Kidney (tissue), 14 donors: ENCODE measurements around the gene IKZF2. TPM values are rescaled to one million over a fixed set of nuclear protein-coding genes. Genes with fewer than 3 reads are reported as not detected.

ENCODE experiments used
- DNase-seq, 5 donors: peaks; one replicate each; pipeline ENCODE4 v3.0.0-alpha.2; 2013 to 2020
- FAIRE-seq: peaks from 2 replicates; lab custom pipeline; 2012; peaks lifted over from hg19 to GRCh38; lab: Jason Lieb, UNC
- H3K27ac ChIP-seq, 2 donors: one replicate each; pipeline ENCODE4 v1.7.0; 2013; ENCODE audit warnings: low read depth in 2 of 2, low read length in 2 of 2, inconsistent platforms in 1 of 2
- H3K27me3 ChIP-seq: one replicate; pipeline ENCODE4 v1.7.1; 2013; ENCODE audit warnings: low read length, inconsistent platforms; ENCODE audit not compliant: control insufficient read depth, insufficient read depth
- H3K36me3 ChIP-seq, 3 donors: one replicate each; pipeline versions ENCODE4 v1.7.0 to v1.7.1; 2013; ENCODE audit warnings: low read length in 3 of 3, control low read depth in 1 of 3, inconsistent platforms in 1 of 3; ENCODE audit not compliant: insufficient read depth in 3 of 3, control insufficient read depth in 2 of 3
- H3K4me1 ChIP-seq, 3 donors: one replicate each; pipeline versions ENCODE4 v1.7.0 to v1.7.1; 2013; ENCODE audit warnings: low read length in 3 of 3, inconsistent platforms in 1 of 3, low read depth in 1 of 3; ENCODE audit not compliant: control insufficient read depth in 2 of 3, insufficient read depth in 2 of 3
- H3K4me3 ChIP-seq, 3 donors: one replicate each; pipeline versions ENCODE4 v1.7.0 to v1.8.1; 2013; ENCODE audit warnings: low read length in 3 of 3, control low read depth in 1 of 3, inconsistent platforms in 1 of 3
- H3K9ac ChIP-seq, 3 donors: one replicate each; pipeline versions ENCODE4 v1.7.0 to v1.7.1; 2013; ENCODE audit warnings: low read length in 3 of 3, control low read depth in 1 of 3, inconsistent platforms in 1 of 3
- H3K9me3 ChIP-seq, 3 donors: one replicate each; pipeline versions ENCODE4 v1.7.0 to v1.7.1; 2013; ENCODE audit warnings: low read length in 3 of 3, control low read depth in 1 of 3, inconsistent platforms in 1 of 3; ENCODE audit not compliant: control insufficient read depth in 2 of 3, insufficient read depth in 1 of 3
- intact Hi-C: fragments of 100-400 bp; cut with DNase I; formaldehyde crosslinking; loops from one replicate; pipeline ENCODE4 v1.11.1; 2022
- polyA plus RNA-seq: library from polyadenylated mRNA; stranded (reverse); fragments of 350-450 nt; fragmentation: Illumina TruSeq; extraction: RNeasy Lipid Tissue Mini Kit (QIAGEN cat#74804); gene quantifications from one replicate; pipeline ENCODE4 v1.2.3, GENCODE V29; 2014; ENCODE audit warnings: low read depth, low replicate concordance; ENCODE audit not compliant: insufficient read depth
- total RNA-seq: library from RNA; stranded (reverse); fragmentation: NEBNext Ultra II Directional; extraction: Animal tissue kit (Norgen Biotek cat#: 25700); gene quantifications from one replicate; pipeline ENCODE4 v1.2.1, GENCODE V29; 2021
- TF ChIP-seq, protein P1 (sequence below): IDR thresholded peaks from 3 replicates; pipeline ENCODE4 v1.5.1; 2012; ENCODE audit warnings: mild to moderate bottlenecking, moderate library complexity, borderline replicate concordance; ENCODE audit not compliant: insufficient read depth; ENCODE audit errors: extremely low read depth
- donor health status: control.
- donor health status: control.
- donor health status: control.
- donor health status: control.
- donor health status: control.
- donor health status: DM: yes; HTN: yes; CAD: no.
- donor health status: Normal renal cell carcinoma (clear cell type).

The IKZF2 gene
- total and polyA plus RNA-seq, 2 donors from 2014 or later = 0.75 to 12.4 TPM

DNA sequence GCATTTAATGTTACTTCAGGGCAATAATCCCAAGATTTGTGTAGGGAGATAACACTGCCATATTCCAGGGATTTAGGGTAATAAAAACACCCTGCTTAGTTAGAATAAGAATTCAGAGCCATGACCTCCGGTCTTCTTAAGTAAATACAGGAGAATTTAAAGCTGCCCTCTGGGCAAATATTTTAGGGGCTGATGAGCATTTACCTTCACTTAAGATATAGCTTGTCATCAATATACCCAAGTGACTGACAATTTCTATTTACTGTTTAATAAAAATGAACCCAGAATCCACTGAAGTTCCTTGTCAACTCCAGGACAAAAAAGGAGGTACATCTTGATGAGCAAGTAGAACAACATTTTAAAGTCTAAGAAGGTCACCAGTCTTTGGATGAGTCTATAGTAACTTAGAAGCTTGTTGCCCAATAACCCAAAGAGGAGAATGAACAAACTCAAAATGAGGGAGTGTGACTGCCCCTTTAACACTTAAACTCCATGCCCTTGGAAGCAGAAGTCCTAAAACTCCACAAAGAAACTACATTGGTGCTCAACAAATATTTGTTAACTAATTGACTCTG, 24.3 kb upstream of the IKZF2 start:
- Histone ChIP-seq H3K27ac (no peak overlapping the region), H3K9ac (no peak overlapping the region), H3K4me1 (no peaks in the 10 kb centered on the region), H3K36me3 (no peaks in the 10 kb centered on the region), H3K27me3 (no peaks in the 10 kb centered on the region), H3K4me3 (no peak overlapping the region), H3K9me3 (no peaks in the 10 kb centered on the region)
- FAIRE-seq (no peak), DNase-seq (no peak)
- intact Hi-C loops = no loop called here
- TF ChIP-seq, protein P1, sequence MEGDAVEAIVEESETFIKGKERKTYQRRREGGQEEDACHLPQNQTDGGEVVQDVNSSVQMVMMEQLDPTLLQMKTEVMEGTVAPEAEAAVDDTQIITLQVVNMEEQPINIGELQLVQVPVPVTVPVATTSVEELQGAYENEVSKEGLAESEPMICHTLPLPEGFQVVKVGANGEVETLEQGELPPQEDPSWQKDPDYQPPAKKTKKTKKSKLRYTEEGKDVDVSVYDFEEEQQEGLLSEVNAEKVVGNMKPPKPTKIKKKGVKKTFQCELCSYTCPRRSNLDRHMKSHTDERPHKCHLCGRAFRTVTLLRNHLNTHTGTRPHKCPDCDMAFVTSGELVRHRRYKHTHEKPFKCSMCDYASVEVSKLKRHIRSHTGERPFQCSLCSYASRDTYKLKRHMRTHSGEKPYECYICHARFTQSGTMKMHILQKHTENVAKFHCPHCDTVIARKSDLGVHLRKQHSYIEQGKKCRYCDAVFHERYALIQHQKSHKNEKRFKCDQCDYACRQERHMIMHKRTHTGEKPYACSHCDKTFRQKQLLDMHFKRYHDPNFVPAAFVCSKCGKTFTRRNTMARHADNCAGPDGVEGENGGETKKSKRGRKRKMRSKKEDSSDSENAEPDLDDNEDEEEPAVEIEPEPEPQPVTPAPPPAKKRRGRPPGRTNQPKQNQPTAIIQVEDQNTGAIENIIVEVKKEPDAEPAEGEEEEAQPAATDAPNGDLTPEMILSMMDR = no peak

GRCh38 chr2:213172641-213173040, 21.2 kb upstream of the IKZF2 start:
- no peak for DNase-seq
- H3K9me3 ChIP-seq = no peaks in the 10 kb centered on the region
- FAIRE-seq = no peak
- H3K27ac ChIP-seq = no peak overlapping the region
- intact Hi-C loops = no loop called here
- TF ChIP-seq, protein P1 = no peak
- H3K4me1 ChIP-seq = no peaks in the 10 kb centered on the region
- H3K36me3 ChIP-seq = no peaks in the 10 kb centered on the region
- no peak overlapping the region for H3K4me3 ChIP-seq
- no peaks in the 10 kb centered on the region for H3K27me3 ChIP-seq
- no peak overlapping the region for H3K9ac ChIP-seq

DNA sequence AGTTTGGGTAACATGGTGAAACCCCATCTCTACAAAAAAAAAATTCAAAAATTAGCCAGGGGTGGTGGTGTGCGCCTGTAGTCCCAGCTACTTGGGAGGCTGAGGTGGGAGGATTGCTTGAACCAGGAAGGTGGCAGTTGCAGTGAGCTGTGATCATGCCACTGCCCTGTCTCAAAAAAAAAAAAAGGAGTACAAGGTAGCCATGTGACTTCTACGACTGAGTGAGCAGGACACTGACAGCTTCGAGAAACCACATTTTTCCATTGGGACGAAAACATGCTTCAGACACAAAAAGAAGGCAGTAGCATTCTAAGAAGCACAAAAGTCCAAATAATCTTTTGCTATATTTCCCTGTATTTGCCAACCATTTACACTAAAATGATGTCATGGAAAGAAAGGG, 19.7 kb upstream of the IKZF2 start:
- DNase-seq (no peak), FAIRE-seq (no peak)
- Histone ChIP-seq H3K36me3 (no peaks in the 10 kb centered on the region), H3K9me3 (no peaks in the 10 kb centered on the region), H3K27me3 (no peaks in the 10 kb centered on the region), H3K4me3 (no peak overlapping the region), H3K27ac (no peak overlapping the region), H3K4me1 (no peaks in the 10 kb centered on the region), H3K9ac (no peak overlapping the region)
- intact Hi-C loops = no loop called here
- TF ChIP-seq, protein P1 = no peak
